Measurements from ENCODE around the gene KRTAP5-7.

Gene KRTAP5-7

GRCh38 chr11:71577469-71578004, 50.5 kb downstream of the KRTAP5-7 start:
- H3K9ac ChIP-seq (ENCODE audit: low read length) = no peak overlapping the region
- TF ChIP-seq, protein P1, sequence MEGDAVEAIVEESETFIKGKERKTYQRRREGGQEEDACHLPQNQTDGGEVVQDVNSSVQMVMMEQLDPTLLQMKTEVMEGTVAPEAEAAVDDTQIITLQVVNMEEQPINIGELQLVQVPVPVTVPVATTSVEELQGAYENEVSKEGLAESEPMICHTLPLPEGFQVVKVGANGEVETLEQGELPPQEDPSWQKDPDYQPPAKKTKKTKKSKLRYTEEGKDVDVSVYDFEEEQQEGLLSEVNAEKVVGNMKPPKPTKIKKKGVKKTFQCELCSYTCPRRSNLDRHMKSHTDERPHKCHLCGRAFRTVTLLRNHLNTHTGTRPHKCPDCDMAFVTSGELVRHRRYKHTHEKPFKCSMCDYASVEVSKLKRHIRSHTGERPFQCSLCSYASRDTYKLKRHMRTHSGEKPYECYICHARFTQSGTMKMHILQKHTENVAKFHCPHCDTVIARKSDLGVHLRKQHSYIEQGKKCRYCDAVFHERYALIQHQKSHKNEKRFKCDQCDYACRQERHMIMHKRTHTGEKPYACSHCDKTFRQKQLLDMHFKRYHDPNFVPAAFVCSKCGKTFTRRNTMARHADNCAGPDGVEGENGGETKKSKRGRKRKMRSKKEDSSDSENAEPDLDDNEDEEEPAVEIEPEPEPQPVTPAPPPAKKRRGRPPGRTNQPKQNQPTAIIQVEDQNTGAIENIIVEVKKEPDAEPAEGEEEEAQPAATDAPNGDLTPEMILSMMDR (IDR thresholded peaks at IDR 0.05; ENCODE audit: low read length) = no peak
- TF ChIP-seq EZH2 (IDR thresholded peaks at IDR 0.05; ENCODE audit: borderline replicate concordance, low read length) = no peak

More at GRCh38 chr11:71577469-71578004, 50.5 kb downstream of the KRTAP5-7 start:
- no peak overlapping the region for H2AFZ ChIP-seq (ENCODE audit: low read length)
- H3K9me3 ChIP-seq (ENCODE audit: low read length) = no peaks in the 10 kb centered on the region
- H3K79me2 ChIP-seq (ENCODE audit: insufficient read depth, low read length) = no peaks in the 10 kb centered on the region
- H3K4me1 ChIP-seq (ENCODE audit: insufficient read depth, low read length, severe bottlenecking) = no peaks in the 10 kb centered on the region
- peaks cover 5% of the 10 kb centered on the region; the same call in 1 of the 2 replicates for H3K27me3 ChIP-seq (ENCODE audit: insufficient read depth, low read length)
- no peak overlapping the region for H3K4me3 ChIP-seq (ENCODE audit: low read depth, low read length, poor library complexity, severe bottlenecking)
- no peaks in the 10 kb centered on the region for H3F3A ChIP-seq (ENCODE audit: insufficient read depth, low read length)
- H4K20me1 ChIP-seq (ENCODE audit: insufficient read depth, low read length) = no peaks in the 10 kb centered on the region
- H3K36me3 ChIP-seq (ENCODE audit: insufficient read depth, low read length) = no peaks in the 10 kb centered on the region
- H3K4me2 ChIP-seq (ENCODE audit: low read length) = no peak overlapping the region
- H3K9me2 ChIP-seq (ENCODE audit: low read depth, low read length) = no peaks in the 10 kb centered on the region
- H3K27ac ChIP-seq (ENCODE audit: low read depth, low read length, poor library complexity, severe bottlenecking) = no peak overlapping the region

All from OCI-LY1 (cell line).